Lower leg skin (tissue), 4 donors: ENCODE results near the gene NGEF. TPM values are rescaled to one million over a fixed set of nuclear protein-coding genes. Genes with fewer than 3 reads are reported as not detected.
"Not testable (repeated sequence)": the region's sequence is repeated elsewhere in the genome, so short reads cannot be mapped to it uniquely, and the experiment has no call there.

ENCODE experiments used
- DNase-seq, 2 donors: peaks; one replicate each; pipeline ENCODE4 v3.0.0-alpha.2; 2019; ENCODE audit warnings: low spot score in 2 of 2
- H3K4me3 ChIP-seq: fragments of 200-600 bp; sonication (generic); 2 replicates; pipeline ENCODE4 v1.5.1; 2017; ENCODE audit warnings: mild to moderate bottlenecking, low read depth; ENCODE audit not compliant: poor library complexity, severe bottlenecking
- POLR2A ChIP-seq, 2 donors: fragments of 450-650 bp; IDR thresholded peaks; one replicate each; pipeline ENCODE4 v1.6.1; 2016 to 2017; ENCODE audit warnings: antibody characterized with exemption in 2 of 2, mild to moderate bottlenecking in 1 of 2, moderate library complexity in 1 of 2
- WGBS, 2 donors: methylation state at CpG; one replicate each; pipeline ENCODE4 v1.1.5; 2018; 5-methylcytosine and 5-hydroxymethylcytosine counted together
- intact Hi-C: fragments of 100-400 bp; cut with DNase I; formaldehyde crosslinking; loops from one replicate; pipeline ENCODE4 v1.15.0; 2023; ENCODE audit warnings: low total_unique reads
- total RNA-seq, 4 donors: library from RNA; depleted of rRNA; stranded (reverse); fragments of >200 nt; gene quantifications; one replicate each; pipeline ENCODE4 v1.1.0, GENCODE V29; 2016
- TF ChIP-seq, protein P1 (sequence below), 3 donors: fragments of 450-650 bp; IDR thresholded peaks; one replicate each; pipeline ENCODE4 v1.5.1; 2016; ENCODE audit warnings: antibody characterized with exemption in 3 of 3, mild to moderate bottlenecking in 3 of 3, moderate library complexity in 2 of 3

NGEF gene
- total RNA-seq, 4 donors from 2014 or later = 15.7 to 30.3 (median 17.9) TPM

DNA sequence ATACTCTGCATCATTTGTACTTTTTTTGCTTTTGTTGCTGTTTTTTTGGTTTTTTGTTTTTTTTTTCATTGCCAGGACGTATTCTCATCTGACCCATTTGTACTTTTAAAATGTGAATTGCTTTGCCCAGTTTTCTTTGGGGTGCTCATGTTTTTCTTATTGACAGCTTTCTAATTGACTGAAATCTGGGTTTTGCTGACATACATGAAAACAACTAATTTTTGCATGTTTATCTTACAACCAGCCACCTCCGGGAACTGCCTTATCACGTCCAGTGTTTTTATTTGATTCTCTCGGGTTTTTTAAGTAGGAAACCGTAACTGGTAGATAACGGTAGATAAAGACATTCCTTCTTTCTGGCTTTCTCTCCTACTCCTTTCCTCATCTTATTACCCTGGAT is 104.4 kb downstream of the NGEF start:
- intact Hi-C loops = no loop called here
- TF ChIP-seq, protein P1, sequence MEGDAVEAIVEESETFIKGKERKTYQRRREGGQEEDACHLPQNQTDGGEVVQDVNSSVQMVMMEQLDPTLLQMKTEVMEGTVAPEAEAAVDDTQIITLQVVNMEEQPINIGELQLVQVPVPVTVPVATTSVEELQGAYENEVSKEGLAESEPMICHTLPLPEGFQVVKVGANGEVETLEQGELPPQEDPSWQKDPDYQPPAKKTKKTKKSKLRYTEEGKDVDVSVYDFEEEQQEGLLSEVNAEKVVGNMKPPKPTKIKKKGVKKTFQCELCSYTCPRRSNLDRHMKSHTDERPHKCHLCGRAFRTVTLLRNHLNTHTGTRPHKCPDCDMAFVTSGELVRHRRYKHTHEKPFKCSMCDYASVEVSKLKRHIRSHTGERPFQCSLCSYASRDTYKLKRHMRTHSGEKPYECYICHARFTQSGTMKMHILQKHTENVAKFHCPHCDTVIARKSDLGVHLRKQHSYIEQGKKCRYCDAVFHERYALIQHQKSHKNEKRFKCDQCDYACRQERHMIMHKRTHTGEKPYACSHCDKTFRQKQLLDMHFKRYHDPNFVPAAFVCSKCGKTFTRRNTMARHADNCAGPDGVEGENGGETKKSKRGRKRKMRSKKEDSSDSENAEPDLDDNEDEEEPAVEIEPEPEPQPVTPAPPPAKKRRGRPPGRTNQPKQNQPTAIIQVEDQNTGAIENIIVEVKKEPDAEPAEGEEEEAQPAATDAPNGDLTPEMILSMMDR (IDR thresholded peaks at IDR 0.05) = no peak
- TF ChIP-seq POLR2A (IDR thresholded peaks at IDR 0.05) = no peak
- 84 to 86% methylated on average over 6 of the region's 6 CpGs for WGBS, 2 donors
- DNase-seq = no peak
- no peak overlapping the region for H3K4me3 ChIP-seq

DNA sequence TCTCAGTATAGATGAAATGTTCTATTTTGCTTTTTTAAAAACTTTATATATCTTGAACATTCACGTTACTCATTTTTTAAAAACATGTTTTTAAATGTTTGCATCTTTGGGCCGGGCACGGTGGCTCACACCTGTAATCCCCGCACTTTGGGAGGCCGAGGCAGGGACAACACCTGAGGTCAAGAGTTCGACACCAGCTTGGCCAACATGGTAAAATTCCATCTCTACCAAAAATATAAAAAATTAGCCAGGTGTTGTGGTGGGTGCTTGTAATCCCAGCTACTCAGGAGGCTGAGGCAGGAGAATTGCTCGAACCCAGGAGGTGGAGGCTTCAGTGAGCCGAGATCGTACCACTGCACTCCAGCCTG is 105.4 kb downstream of the NGEF start:
- H3K4me3 ChIP-seq, intact Hi-C loops: not testable (repeated sequence)
- WGBS, 2 donors = 92 to 95% methylated on average over 9 of the region's 9 CpGs
- peak in 1 of 2 donors; percentile 66 for DNase-seq

GRCh38 chr2:232906867-232907717 is 106.0 kb downstream of the NGEF start:
- intact Hi-C loops, H3K4me3 ChIP-seq, DNase-seq: not testable (repeated sequence)
- 71 to 80% methylated on average over 7 to 8 of the region's 10 CpGs for WGBS, 2 donors

GRCh38 chr2:232903989-232904388 is 109.1 kb downstream of the NGEF start:
- no peak overlapping the region for H3K4me3 ChIP-seq
- no peak for TF ChIP-seq POLR2A (IDR thresholded peaks at IDR 0.05)
- TF ChIP-seq, protein P1 (IDR thresholded peaks at IDR 0.05) = no peak
- WGBS, 2 donors = 84 to 86% methylated on average over 9 of the region's 9 CpGs
- intact Hi-C loops = no loop called here
- DNase-seq = peak in 1 of 2 donors; percentile 76

DNA sequence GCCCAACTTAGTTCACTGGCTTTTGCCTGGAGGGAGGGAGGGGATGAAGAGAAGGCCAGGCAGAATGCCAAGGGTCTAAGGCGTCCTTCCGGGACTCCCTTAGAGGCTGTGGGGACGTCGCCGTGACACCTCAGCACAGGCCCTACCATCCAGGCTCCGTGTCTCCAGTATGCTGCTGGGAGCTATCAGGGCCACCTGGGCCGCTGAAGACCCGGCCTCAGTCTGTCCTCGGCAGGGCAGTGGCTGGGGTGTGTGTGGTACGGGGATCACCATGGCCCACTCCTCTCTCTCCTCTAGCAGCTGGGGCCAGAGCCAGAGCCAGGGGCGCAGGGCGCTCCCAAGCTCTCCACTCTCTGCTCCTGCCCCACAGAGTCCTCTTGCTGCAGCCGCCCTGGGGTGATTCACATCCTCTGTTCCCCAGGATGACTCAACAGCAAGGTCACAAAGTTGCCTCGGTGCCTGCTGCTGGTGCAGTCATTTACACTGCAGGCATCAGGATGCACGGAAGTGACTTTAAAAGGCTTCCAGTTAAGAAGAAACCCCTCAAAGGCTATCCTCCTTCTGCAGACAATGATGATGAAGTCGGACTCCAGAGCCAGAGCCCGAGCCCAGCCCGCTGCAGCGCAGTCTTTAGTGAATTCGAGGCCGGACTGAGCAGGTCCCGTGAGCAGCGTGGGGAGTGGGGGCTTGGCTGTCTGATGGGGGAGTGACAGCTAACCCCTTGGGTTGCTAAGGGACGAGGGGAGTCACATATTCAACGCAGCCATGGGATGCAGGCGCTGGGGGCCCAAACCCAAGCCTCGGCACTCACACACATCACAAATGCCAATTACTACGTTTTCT is 111.1 kb downstream of the NGEF start:
- peak in 1 of 2 donors; percentile 83 for DNase-seq
- intact Hi-C loops = no loop called here

GRCh38 chr2:232900811-232901735 is 112.0 kb downstream of the NGEF start:
- intact Hi-C loops = no loop called here
- TF ChIP-seq, protein P1 (IDR thresholded peaks at IDR 0.05) = no peak
- TF ChIP-seq POLR2A (IDR thresholded peaks at IDR 0.05) = no peak
- H3K4me3 ChIP-seq = no peak overlapping the region
- 77 to 81% methylated on average over 43 of the region's 43 CpGs for WGBS, 2 donors
- peak in 1 of 2 donors; percentile 53 for DNase-seq

More for the DNA sequence above, 111.1 kb downstream of the NGEF start:
- WGBS, 2 donors = 79 to 82% methylated on average over 19 to 27 of the region's 28 CpGs
- TF ChIP-seq POLR2A (IDR thresholded peaks at IDR 0.05) = no peak
- TF ChIP-seq, protein P1 (IDR thresholded peaks at IDR 0.05) = no peak
- H3K4me3 ChIP-seq = no peak overlapping the region
